Skin epidermis (tissue), 12 donors: Measurements from ENCODE around the gene ATXN1.

Experiments used
- H3K27ac ChIP-seq, 21 experiments: fragments of 200-600 bp; sonication (generic) in 11 of 21; one replicate each; pipeline ENCODE4 v1.5.0; 2020; ENCODE audit warnings: mild to moderate bottlenecking in 3 of 21, inconsistent platforms in 2 of 21, moderate library complexity in 2 of 21
- H3K4me3 ChIP-seq, 7 experiments: fragments of 200-600 bp; sonication (generic) in 2 of 7; one replicate each; pipeline ENCODE4 v1.5.0; 2020; ENCODE audit warnings: inconsistent platforms in 2 of 7, mild to moderate bottlenecking in 2 of 7, moderate library complexity in 1 of 7

The ATXN1 gene

GRCh38 chr6:16749516-16750485, 11.5 kb downstream of the ATXN1 start:
- Histone ChIP-seq H3K27ac (no peak overlapping the region), H3K4me3 (no peak overlapping the region)

GRCh38 chr6:16748025-16748319, 13.3 kb downstream of the ATXN1 start:
- Histone ChIP-seq H3K4me3 (no peak overlapping the region), H3K27ac (peak overlapping the region in 10 of 21 experiments; percentile 15 to 77 (median 42))

- no peak overlapping the region for H3K4me3 ChIP-seq
- H3K27ac ChIP-seq = peak overlapping the region in 16 of 21 experiments; percentile 4 to 77 (median 32)
Observed at GRCh38 chr6:16747232-16748024, 13.8 kb downstream of the ATXN1 start.

GRCh38 chr6:16746812-16747211, 14.4 kb downstream of the ATXN1 start:
- no peak overlapping the region for H3K4me3 ChIP-seq
- peak overlapping the region in 8 of 21 experiments; percentile 16 to 47 (median 29) for H3K27ac ChIP-seq

GRCh38 chr6:16746401-16746800, 14.9 kb downstream of the ATXN1 start:
- Histone ChIP-seq H3K27ac (peak overlapping the region in 4 of 21 experiments; percentile 16 to 47 (median 32)), H3K4me3 (no peak overlapping the region)

DNA sequence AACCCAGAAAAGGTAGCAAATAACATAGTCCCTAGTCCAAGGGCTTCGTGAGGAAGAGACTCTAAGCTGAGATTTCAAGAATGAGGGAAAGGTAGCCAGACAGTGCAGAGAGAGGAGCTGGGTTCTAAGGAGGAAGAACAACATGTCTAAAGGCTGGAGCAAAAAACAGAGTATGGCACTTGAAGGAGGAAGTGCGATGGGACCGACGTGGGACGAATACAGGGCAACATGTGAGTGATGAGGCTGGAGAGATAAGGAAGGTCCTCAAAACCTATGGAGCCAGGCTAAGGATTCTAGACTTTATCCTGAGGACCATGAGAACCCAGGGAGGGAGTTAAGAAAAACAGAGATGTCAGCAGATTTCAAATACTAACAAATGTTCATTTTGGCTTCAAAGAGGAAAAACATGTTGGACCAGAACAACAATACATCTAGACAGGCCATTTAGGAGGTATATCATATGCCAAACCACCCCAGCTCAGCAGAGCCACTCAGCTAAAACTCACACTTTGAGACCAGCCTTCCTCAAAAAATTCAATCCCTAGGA, 17.5 kb downstream of the ATXN1 start:
- Histone ChIP-seq H3K27ac (no peak overlapping the region), H3K4me3 (no peak overlapping the region)

GRCh38 chr6:16742116-16742515, 19.1 kb downstream of the ATXN1 start:
- peak overlapping the region in 5 of 21 experiments; percentile 30 to 81 (median 38) for H3K27ac ChIP-seq
- H3K4me3 ChIP-seq = no peak overlapping the region

DNA sequence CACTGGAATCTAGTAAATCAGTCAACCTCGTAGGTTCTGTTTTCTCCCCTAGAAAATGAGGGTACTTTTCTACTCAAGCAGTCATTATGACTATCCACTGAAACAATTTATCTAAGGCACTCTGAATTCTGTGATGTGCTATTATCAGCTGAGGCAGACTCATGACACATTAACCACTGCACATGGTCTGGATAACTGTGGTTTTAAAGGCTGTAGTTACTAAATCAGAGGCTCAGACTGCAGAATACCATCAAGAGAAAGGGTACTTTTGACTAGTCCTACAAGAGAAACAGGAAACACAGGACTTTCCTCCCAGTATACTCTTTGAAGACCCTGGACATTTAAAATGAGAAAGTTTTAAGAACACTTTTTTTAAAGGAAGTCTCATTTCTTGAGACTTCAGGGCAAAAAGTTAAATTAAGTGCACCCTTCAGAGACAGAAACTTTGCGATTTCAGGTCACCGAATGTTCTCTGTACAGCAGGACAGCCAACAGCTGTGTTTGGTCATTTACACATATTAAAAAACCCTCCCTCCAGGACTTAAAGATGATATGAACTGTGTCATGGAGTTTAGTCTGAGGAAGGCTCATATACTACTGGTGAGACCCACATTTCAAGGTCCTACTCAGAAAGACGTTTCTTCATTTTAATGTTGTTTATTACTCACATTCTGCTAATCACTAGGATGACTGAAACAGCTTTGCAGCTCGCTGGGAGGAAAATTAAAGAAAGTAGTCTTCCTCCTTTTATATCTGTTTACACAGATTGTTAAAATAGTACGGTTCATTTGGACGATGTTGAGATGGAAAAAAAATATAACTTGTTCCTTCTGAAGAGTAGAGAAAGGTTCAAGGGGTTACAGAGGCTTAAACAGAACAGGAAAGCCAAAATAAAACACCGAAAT, 19.9 kb downstream of the ATXN1 start:
- Histone ChIP-seq H3K27ac (peak overlapping the region in 9 of 21 experiments; percentile 7 to 81 (median 50)), H3K4me3 (no peak overlapping the region)

DNA sequence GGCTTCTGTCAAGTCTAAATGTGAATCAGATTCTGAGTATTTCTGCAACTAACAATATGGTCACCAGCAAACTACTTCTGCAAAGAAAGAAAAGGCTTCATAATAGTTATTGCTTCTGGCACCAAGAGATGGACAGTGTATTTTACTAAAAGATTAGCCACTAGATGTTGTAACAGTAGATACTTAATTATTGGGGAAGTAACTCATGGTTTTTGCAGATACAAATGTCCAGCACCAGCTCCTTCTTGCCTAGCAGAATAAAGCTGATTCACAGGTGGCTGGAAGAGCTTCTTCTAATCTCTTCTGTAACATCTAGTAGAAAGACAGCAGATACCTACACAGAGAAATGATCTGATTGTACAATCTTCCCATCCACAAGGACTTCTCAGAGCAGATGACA, 21.2 kb downstream of the ATXN1 start:
- Histone ChIP-seq H3K4me3 (no peak overlapping the region), H3K27ac (peak overlapping the region in 6 of 21 experiments; percentile 7 to 81 (median 34))

- peak overlapping the region in 5 of 21 experiments; percentile 11 to 81 (median 37) for H3K27ac ChIP-seq
Observed at GRCh38 chr6:16739329-16739801, 21.9 kb downstream of the ATXN1 start.

GRCh38 chr6:16737925-16738324, 23.3 kb downstream of the ATXN1 start:
- peak overlapping the region in 8 of 21 experiments; percentile 8 to 81 (median 30) for H3K27ac ChIP-seq

More at GRCh38 chr6:16739329-16739801, 21.9 kb downstream of the ATXN1 start:
- no peak overlapping the region for H3K4me3 ChIP-seq

GRCh38 chr6:16736856-16737775, 24.1 kb downstream of the ATXN1 start:
- no peak overlapping the region for H3K4me3 ChIP-seq
- peak overlapping the region in 12 of 21 experiments; percentile 8 to 81 (median 36) for H3K27ac ChIP-seq

More at GRCh38 chr6:16737925-16738324, 23.3 kb downstream of the ATXN1 start:
- no peak overlapping the region for H3K4me3 ChIP-seq

- Histone ChIP-seq H3K4me3 (no peak overlapping the region), H3K27ac (no peak overlapping the region)
Observed at GRCh38 chr6:16735014-16735413, 26.2 kb downstream of the ATXN1 start.

GRCh38 chr6:16733085-16733484, 28.2 kb downstream of the ATXN1 start:
- no peak overlapping the region for H3K4me3 ChIP-seq
- H3K27ac ChIP-seq = peak overlapping the region in 1 of 21 experiments; percentile 62

DNA sequence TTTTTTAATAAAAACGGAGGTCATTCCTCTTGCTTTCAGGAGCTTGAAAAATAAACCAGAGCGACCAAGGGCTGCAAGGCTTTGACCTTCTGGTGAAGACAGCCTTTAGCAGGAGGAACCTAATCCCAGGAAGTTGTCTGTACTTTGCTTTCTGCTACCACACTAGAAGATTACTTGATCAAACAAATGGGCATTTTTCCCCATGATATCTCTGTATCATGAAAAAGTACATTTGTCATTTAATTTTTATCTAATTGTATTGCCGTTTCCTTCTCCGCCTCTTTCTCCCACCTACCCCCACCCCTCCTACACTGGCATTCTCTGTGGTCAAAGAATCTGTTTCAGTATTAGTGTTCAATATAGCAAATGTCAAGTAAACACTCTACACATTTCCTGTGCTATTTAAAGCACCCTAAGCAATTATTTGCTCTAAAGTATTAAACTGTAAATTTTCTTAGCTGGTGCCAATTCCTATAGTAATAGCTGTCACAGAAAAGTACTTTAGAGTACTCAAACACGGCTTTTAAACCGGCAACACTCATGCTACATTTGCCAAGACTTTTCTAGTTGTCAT, 29.7 kb downstream of the ATXN1 start:
- Histone ChIP-seq H3K4me3 (no peak overlapping the region), H3K27ac (peak overlapping the region in 5 of 21 experiments; percentile 17 to 62 (median 46))

GRCh38 chr6:16730738-16731477, 30.4 kb downstream of the ATXN1 start:
- peak overlapping the region in 6 of 21 experiments; percentile 11 to 62 (median 38) for H3K27ac ChIP-seq

GRCh38 chr6:16729744-16730143, 31.5 kb downstream of the ATXN1 start:
- Histone ChIP-seq H3K4me3 (no peak overlapping the region), H3K27ac (peak overlapping the region in 5 of 21 experiments; percentile 4 to 48 (median 15))

More at GRCh38 chr6:16730738-16731477, 30.4 kb downstream of the ATXN1 start:
- no peak overlapping the region for H3K4me3 ChIP-seq
